Cardiac muscle cell (in vitro differentiated cells and primary cell): ENCODE measurements around the gene C1orf52. TPM values are rescaled to one million over a fixed set of nuclear protein-coding genes. Genes with fewer than 3 reads are reported as not detected.
"Not testable (repeated sequence)": the region's sequence is repeated elsewhere in the genome, so short reads cannot be mapped to it uniquely, and the experiment has no call there.

Experiments
- DNase-seq, 2 donors: peaks; one replicate each; pipeline versions ENCODE4 v3.0.0 to v3.0.0-alpha.2; 2010 to 2017; ENCODE audit warnings: low read depth in 1 of 2, low spot score in 1 of 2
- H3K27ac ChIP-seq: fragments of 200-600 bp; sonication (generic); 2 replicates; pipeline ENCODE4 v1.5.1; 2016
- H3K27me3 ChIP-seq: fragments of 200-600 bp; sonication (generic); 2 replicates; pipeline ENCODE4 v1.6.0; 2016; ENCODE audit warnings: control low read depth
- H3K36me3 ChIP-seq: fragments of 200-600 bp; sonication (generic); 2 replicates; pipeline ENCODE4 v1.5.1; 2016; ENCODE audit warnings: control low read depth
- H3K4me1 ChIP-seq: fragments of 200-600 bp; sonication (generic); 2 replicates; pipeline ENCODE4 v1.8.1; 2017; ENCODE audit warnings: low read depth, mild to moderate bottlenecking, mixed run types
- H3K4me3 ChIP-seq: fragments of 200-600 bp; sonication (generic); 2 replicates; pipeline ENCODE4 v1.5.1; 2016; ENCODE audit warnings: mild to moderate bottlenecking
- H3K9me3 ChIP-seq: fragments of 200-600 bp; sonication (generic); 2 replicates; pipeline ENCODE4 v1.5.1; 2017; ENCODE audit warnings: low read depth, mild to moderate bottlenecking, control low read depth
- polyA plus RNA-seq: library from polyadenylated mRNA; unstranded; fragments of >200 nt; fragmentation: Nextera tagmentation; extraction: Ambion mirVana; gene quantifications from 2 replicates; pipeline ENCODE4 v1.2.1, GENCODE V29; 2016
- total RNA-seq: library from RNA; depleted of rRNA; stranded (reverse); fragments of >200 nt; gene quantifications from 2 replicates; pipeline ENCODE4 v1.2.3, GENCODE V29; 2016
- TF ChIP-seq, protein P1 (sequence below): IDR thresholded peaks from 2 replicates; pipeline ENCODE4 v1.5.1; 2012; ENCODE audit warnings: low read depth, mild to moderate bottlenecking, low read length

Gene C1orf52
- total and polyA plus RNA-seq, 2 experiments from 2014 or later = 63.4 to 82.1 TPM

DNA sequence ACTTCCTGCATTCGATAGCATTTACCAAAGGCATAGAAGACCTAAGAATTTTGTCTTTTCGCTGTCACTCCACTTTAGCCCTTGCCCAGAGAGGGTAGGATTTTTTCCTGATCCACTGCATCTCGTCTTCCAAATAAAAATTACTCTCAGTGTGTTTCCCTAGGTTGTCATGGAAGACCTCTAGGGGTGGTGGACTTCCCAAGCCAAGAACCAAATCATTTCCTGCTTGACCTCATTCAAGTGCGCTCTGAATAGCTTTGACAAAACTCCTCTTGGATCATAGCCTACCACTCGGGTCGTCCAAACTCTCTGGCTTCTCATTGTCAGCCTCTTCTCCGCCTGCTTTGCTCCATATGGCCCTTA lies 431 bp upstream of the C1orf52 start:
- peak in 1 of 2 donors; percentile 86 for DNase-seq
- Histone ChIP-seq H3K4me3 (peak overlapping the region; percentile 64), H3K27me3 (no peaks in the 10 kb centered on the region), H3K27ac (no peak overlapping the region), H3K4me1 (peaks cover 13% of the 10 kb centered on the region), H3K9me3 (no peaks in the 10 kb centered on the region), H3K36me3 (peaks cover 4% of the 10 kb centered on the region)
- TF ChIP-seq, protein P1, sequence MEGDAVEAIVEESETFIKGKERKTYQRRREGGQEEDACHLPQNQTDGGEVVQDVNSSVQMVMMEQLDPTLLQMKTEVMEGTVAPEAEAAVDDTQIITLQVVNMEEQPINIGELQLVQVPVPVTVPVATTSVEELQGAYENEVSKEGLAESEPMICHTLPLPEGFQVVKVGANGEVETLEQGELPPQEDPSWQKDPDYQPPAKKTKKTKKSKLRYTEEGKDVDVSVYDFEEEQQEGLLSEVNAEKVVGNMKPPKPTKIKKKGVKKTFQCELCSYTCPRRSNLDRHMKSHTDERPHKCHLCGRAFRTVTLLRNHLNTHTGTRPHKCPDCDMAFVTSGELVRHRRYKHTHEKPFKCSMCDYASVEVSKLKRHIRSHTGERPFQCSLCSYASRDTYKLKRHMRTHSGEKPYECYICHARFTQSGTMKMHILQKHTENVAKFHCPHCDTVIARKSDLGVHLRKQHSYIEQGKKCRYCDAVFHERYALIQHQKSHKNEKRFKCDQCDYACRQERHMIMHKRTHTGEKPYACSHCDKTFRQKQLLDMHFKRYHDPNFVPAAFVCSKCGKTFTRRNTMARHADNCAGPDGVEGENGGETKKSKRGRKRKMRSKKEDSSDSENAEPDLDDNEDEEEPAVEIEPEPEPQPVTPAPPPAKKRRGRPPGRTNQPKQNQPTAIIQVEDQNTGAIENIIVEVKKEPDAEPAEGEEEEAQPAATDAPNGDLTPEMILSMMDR = no peak

DNA sequence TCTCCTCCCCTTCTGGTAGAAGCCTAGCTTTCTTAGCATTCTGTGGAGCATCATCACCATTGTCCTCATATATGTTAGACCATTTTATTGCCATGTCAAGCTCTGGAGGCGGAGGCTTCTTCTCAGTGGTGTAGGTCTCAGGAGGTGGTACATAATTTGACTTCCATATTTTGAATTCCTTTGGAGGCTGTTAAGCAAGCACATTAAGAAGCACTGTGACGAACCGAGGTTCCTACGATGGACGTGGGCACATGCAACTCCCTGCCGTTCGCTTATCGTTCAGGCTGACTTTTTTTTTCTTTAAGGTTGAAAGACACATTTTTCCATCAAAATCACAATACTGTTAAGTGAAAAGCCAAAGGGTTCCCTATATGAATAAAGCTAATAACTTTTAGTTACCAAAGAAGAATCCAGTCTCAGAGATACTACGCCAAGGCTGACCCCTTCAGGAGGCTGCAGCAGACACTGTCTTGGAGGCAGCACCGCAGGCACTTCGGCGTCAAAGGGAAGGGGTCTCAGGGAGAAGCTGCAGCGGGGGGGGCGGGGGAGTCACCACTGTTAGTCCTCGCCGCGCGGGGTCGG lies 835 bp downstream of the C1orf52 start:
- peak; percentile 45 to 56 for DNase-seq

DNA sequence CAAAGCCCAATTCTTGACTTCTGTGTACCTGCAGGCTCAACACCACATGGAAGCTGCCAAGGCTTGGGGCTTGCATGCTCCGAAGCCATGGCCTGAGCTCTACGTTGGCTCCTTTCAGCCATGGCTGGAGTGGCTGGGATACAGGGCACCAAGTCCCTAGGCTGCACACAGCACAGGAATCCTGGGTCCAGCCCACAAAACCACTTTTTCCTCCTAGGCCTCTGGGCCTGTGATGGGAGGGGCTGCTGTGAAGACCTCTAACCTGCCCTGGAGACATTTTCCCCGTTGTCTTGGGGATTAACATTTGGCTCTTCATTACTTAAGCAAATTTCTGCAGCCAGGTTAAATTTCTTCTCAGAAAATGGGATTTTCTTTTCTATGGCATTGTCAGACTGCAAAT lies 10.4 kb downstream of the C1orf52 start:
- H3K36me3 ChIP-seq = peaks cover 14% of the 10 kb centered on the region
- not testable (repeated sequence) for H3K4me1 ChIP-seq, H3K9me3 ChIP-seq, DNase-seq, H3K27ac ChIP-seq, H3K27me3 ChIP-seq, H3K4me3 ChIP-seq

More for the DNA sequence above, 835 bp downstream of the C1orf52 start:
- Histone ChIP-seq H3K4me1 (peaks cover 13% of the 10 kb centered on the region), H3K4me3 (peak overlapping the region; percentile 64), H3K27me3 (no peaks in the 10 kb centered on the region), H3K36me3 (peaks cover 10% of the 10 kb centered on the region), H3K27ac (peak overlapping the region; percentile 87), H3K9me3 (no peaks in the 10 kb centered on the region)
- TF ChIP-seq, protein P1 = no peak

DNA sequence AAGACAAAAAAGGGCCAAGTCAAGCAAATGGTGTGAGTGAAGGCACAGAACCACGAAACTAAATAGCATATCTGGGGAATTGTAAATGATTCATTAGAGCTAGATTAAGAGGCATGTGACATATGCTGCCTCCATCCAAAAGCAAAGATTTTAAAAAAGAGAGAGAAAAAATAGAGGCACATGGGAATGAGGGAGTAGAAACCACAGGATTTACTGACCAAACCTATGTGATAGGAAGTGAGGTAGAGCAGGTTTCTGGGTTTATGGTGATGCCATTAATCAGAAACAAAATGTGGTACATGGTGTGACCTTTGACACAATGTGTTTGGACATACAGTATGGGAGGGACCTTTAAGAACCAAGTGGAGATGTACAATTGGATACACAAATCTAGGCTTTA lies 13.6 kb downstream of the C1orf52 start:
- H3K9me3 ChIP-seq = no peaks in the 10 kb centered on the region
- no peak for DNase-seq
- TF ChIP-seq, protein P1 = no peak
- H3K27ac ChIP-seq = no peak overlapping the region
- H3K36me3 ChIP-seq = no peaks in the 10 kb centered on the region
- no peaks in the 10 kb centered on the region for H3K27me3 ChIP-seq
- peaks cover 17% of the 10 kb centered on the region for H3K4me1 ChIP-seq
- no peak overlapping the region for H3K4me3 ChIP-seq

DNA sequence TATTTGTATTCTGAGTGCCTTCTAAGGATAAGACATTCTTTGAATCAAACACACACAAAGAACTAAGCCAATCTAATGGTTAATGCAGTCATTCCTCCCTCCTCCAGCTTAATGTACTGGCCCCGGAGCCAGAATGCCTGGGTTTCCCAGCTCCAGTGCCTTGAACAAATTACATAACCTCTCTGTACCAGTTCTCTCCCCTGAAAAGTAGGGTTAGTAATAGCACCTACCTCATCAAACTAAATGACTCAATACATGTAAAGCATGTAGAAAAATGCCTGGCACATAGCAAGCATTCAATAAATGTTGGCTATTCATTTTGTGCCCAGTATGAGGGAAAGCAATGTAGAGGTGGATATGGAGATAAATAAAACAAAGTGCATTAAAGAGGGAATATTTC lies 14.0 kb downstream of the C1orf52 start:
- Histone ChIP-seq H3K27ac (no peak overlapping the region), H3K4me3 (no peak overlapping the region), H3K36me3 (no peaks in the 10 kb centered on the region), H3K27me3 (no peaks in the 10 kb centered on the region), H3K9me3 (no peaks in the 10 kb centered on the region), H3K4me1 (peaks cover 21% of the 10 kb centered on the region)
- DNase-seq = no peak
- TF ChIP-seq, protein P1 = no peak

DNA sequence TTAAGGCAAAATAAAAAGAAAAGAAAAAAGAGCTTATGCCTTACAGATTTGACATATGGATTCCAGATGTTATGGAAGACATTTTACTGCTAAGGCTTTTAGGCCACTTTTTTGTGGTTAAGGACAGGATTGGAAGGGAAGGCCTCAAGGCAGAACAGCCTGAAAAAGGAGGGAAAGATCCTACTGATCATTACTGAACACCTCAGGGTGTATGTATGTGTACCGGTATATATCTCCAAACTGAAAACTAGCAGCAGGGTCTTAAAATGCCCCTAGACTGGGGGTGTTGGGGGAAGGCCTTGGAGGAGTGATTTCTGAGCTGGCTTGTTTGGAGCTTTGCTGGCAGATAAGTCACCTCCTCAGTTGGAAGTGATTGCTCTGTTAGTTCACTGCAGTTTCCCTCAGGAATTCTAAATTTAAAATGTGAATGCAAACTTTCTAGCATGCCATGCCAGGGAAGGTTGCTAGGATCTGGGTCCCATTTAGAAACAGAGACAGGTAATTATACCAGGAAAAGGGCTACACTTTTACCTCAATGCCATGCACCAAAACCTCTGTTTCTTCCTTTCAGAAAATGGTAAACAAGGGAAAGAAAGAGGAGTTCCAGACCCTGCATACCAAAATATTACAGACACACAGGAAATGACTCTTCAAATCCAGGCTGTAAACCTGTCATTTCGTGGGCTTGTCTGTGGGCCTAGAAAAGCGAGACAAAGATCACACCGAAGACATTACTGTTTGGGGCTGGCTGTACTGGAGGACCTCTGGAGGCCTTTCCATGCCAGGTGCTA lies 15.0 kb downstream of the C1orf52 start:
- no peaks in the 10 kb centered on the region for H3K27me3 ChIP-seq
- H3K4me3 ChIP-seq = no peak overlapping the region
- no peaks in the 10 kb centered on the region for H3K36me3 ChIP-seq
- peak in 1 of 2 donors; percentile 41 for DNase-seq
- no peaks in the 10 kb centered on the region for H3K9me3 ChIP-seq
- peaks cover 29% of the 10 kb centered on the region for H3K4me1 ChIP-seq
- TF ChIP-seq, protein P1 = no peak
- H3K27ac ChIP-seq = peak overlapping the region; percentile 74
